ENCODE data around the gene RAB9B.
"Not testable (repeated sequence)": the region's sequence is repeated elsewhere in the genome, so short reads cannot be mapped to it uniquely, and the experiment has no call there.

GRCh38 chrX:103820802-103821201, 11.3 kb downstream of the RAB9B start:
- TF ChIP-seq POLR2A (IDR thresholded peaks at IDR 0.05) = not testable (repeated sequence)
- TF ChIP-seq, protein P1, sequence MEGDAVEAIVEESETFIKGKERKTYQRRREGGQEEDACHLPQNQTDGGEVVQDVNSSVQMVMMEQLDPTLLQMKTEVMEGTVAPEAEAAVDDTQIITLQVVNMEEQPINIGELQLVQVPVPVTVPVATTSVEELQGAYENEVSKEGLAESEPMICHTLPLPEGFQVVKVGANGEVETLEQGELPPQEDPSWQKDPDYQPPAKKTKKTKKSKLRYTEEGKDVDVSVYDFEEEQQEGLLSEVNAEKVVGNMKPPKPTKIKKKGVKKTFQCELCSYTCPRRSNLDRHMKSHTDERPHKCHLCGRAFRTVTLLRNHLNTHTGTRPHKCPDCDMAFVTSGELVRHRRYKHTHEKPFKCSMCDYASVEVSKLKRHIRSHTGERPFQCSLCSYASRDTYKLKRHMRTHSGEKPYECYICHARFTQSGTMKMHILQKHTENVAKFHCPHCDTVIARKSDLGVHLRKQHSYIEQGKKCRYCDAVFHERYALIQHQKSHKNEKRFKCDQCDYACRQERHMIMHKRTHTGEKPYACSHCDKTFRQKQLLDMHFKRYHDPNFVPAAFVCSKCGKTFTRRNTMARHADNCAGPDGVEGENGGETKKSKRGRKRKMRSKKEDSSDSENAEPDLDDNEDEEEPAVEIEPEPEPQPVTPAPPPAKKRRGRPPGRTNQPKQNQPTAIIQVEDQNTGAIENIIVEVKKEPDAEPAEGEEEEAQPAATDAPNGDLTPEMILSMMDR (IDR thresholded peaks at IDR 0.05) = not testable (repeated sequence)

Data from right lobe of liver (tissue), 4 donors.